GM06990 (cell line): ENCODE results near the gene HIVEP3.

Source experiments
- DNase-seq: peaks from one replicate; pipeline ENCODE4 v3.0.0-alpha.2; 2011; ENCODE audit not compliant: insufficient read length; ENCODE audit errors: extremely low read depth
- H3K27me3 ChIP-seq: replicated peaks from 2 replicates; pipeline ENCODE4 v1.6.0; 2011; ENCODE audit warnings: low read length; ENCODE audit not compliant: control insufficient read depth, insufficient read depth
- H3K36me3 ChIP-seq: 2 replicates; pipeline ENCODE4 v1.5.1; 2011; ENCODE audit warnings: low read length; ENCODE audit not compliant: control insufficient read depth, insufficient read depth
- H3K4me3 ChIP-seq: replicated peaks from 2 replicates; pipeline ENCODE4 v1.5.1; 2011; ENCODE audit warnings: low read depth, mild to moderate bottlenecking, control low read depth, low read length
- TF ChIP-seq, protein P1 (sequence below): IDR thresholded peaks from 2 replicates; pipeline ENCODE4 v1.5.1; 2011; ENCODE audit warnings: low read length, control low read depth, mild to moderate bottlenecking, inconsistent platforms; ENCODE audit not compliant: insufficient read depth, poor library complexity, severe bottlenecking

The HIVEP3 gene

DNA sequence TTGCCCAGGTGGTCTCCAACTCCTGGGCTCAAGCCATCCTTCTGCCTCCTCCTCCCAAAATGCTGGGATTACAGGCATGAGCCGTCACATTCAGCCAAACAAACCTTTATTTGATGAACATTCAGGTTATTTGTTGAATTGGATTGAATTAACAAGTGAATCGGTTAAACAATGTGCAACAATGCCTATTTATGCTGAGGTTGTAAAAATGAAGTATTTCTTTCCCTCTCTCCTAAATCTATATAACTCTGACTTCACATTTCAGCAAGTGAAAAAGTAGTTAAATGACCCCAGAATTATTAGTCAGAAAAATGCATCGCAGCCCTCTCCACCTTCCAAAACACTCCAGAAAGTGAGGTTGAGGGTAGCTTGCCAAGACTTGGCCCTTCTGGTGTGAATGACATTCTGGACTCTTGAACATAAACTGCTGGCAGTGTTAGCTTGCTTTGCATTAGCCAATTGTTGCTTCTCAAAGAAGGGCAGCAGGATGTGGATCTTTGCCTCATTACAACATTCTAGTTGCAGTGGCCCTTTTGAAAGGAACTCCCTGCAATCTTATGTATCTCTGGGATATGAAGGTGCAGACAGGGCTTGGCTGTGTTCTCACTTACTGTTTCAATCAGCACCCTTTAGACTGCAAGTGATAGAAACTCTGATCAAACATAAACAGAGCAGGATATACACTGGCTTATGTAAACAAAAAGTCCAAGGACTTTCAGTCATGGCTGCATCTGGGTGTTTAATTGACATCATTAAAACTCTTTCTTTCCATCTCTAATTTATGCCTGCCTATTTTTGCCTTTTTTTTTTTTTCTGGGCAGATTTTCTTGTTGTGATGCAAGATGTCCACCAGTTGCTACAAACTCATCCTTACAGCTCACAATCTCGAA, 456.7 kb downstream of the HIVEP3 start:
- Histone ChIP-seq H3K4me3 (no peak overlapping the region), H3K27me3 (peaks cover 2% of the 10 kb centered on the region), H3K36me3 (no peaks in the 10 kb centered on the region)
- TF ChIP-seq, protein P1, sequence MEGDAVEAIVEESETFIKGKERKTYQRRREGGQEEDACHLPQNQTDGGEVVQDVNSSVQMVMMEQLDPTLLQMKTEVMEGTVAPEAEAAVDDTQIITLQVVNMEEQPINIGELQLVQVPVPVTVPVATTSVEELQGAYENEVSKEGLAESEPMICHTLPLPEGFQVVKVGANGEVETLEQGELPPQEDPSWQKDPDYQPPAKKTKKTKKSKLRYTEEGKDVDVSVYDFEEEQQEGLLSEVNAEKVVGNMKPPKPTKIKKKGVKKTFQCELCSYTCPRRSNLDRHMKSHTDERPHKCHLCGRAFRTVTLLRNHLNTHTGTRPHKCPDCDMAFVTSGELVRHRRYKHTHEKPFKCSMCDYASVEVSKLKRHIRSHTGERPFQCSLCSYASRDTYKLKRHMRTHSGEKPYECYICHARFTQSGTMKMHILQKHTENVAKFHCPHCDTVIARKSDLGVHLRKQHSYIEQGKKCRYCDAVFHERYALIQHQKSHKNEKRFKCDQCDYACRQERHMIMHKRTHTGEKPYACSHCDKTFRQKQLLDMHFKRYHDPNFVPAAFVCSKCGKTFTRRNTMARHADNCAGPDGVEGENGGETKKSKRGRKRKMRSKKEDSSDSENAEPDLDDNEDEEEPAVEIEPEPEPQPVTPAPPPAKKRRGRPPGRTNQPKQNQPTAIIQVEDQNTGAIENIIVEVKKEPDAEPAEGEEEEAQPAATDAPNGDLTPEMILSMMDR, result no peak
- DNase-seq, result no peak

DNA sequence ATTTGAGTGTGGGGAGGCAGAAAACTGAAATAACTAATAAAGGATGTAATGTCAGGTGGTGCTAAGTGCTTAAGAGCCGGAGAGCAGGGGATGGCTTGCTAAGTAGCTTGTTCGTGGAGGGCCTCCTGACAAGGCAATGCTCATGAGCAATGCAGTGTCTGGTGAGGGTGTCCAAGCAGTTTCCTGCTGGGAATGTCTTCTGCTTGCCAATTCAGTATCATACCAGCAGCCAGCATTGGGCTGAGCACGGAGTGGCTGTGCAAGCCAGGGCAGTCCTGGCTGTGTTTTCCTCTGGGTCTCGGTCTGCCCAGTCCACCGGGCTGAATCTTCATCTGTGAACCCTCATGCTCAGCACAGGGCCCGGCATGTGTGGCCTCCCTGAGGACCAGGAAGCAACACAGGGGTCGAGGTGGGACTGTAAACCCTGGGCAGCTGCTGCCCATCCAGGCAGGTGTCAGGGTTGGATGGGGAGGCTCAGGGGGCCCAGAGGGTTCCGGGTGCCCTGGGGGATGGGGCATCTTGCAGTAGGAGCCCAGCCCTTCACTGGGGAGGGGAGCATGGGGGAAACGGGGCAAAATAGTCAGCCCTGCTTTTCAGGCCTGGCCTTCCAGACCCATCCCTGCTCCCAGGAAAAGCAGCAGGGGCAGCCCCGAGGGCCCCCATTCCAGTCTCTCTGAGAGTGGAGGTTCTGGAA, 461.7 kb downstream of the HIVEP3 start:
- TF ChIP-seq, protein P1, result no peak
- no peak for DNase-seq

More for the DNA sequence above, 461.7 kb downstream of the HIVEP3 start:
- H3K4me3 ChIP-seq, result no peak overlapping the region
- peaks cover 2% of the 10 kb centered on the region for H3K27me3 ChIP-seq
- no peaks in the 10 kb centered on the region for H3K36me3 ChIP-seq
